Duodenal mucosa (tissue), 2 donors: Measurements from ENCODE around the gene BATF.

Experiments used
- H3K27ac ChIP-seq: one replicate; pipeline ENCODE4 v1.7.0; 2013; ENCODE audit warnings: low read depth, low read length
- H3K27me3 ChIP-seq, 2 donors: one replicate each; pipeline ENCODE4 v1.7.0; 2013; ENCODE audit warnings: low read length in 2 of 2, control low read depth in 1 of 2; ENCODE audit not compliant: insufficient read depth in 2 of 2, control insufficient read depth in 1 of 2
- H3K36me3 ChIP-seq, 2 donors: one replicate each; pipeline ENCODE4 v1.7.0; 2013; ENCODE audit warnings: low read length in 2 of 2, control low read depth in 1 of 2; ENCODE audit not compliant: insufficient read depth in 2 of 2, control insufficient read depth in 1 of 2
- H3K4me1 ChIP-seq, 2 donors: one replicate each; pipeline ENCODE4 v1.7.0; 2013; ENCODE audit warnings: low read length in 2 of 2, control low read depth in 1 of 2; ENCODE audit not compliant: insufficient read depth in 2 of 2, control insufficient read depth in 1 of 2
- H3K4me3 ChIP-seq, 2 donors: one replicate each; pipeline ENCODE4 v1.7.0; 2013; ENCODE audit warnings: low read length in 2 of 2, low read depth in 1 of 2
- H3K9ac ChIP-seq, 2 donors: one replicate each; pipeline ENCODE4 v1.7.0; 2013; ENCODE audit warnings: low read length in 2 of 2, low read depth in 1 of 2
- H3K9me3 ChIP-seq, 2 donors: one replicate each; pipeline ENCODE4 v1.7.0; 2013; ENCODE audit warnings: low read length in 2 of 2, control low read depth in 1 of 2; ENCODE audit not compliant: control insufficient read depth in 1 of 2

Gene BATF

DNA sequence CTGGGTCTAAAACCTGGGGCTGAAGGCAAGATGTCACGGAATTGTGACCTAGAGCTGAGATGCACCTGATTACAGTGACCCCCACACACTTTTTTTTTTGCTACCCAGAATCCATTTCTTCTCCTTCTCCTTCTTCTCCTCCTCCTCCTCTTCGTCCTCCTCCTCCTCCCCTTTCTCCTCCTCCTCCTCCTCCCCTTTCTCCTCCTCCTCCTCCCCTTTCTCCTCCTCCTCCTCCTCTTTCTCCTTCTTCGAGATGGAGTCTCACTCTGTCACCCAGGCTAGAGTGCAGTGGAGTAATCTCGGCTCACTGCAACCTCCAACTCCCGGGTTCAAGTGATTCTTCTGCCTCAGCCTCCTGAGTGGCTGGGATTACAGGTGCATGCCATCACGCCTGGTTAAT is 36.8 kb downstream of the BATF start:
- H3K4me1 ChIP-seq, result peaks cover 0 to 3% of the 10 kb centered on the region in 2 donors

DNA sequence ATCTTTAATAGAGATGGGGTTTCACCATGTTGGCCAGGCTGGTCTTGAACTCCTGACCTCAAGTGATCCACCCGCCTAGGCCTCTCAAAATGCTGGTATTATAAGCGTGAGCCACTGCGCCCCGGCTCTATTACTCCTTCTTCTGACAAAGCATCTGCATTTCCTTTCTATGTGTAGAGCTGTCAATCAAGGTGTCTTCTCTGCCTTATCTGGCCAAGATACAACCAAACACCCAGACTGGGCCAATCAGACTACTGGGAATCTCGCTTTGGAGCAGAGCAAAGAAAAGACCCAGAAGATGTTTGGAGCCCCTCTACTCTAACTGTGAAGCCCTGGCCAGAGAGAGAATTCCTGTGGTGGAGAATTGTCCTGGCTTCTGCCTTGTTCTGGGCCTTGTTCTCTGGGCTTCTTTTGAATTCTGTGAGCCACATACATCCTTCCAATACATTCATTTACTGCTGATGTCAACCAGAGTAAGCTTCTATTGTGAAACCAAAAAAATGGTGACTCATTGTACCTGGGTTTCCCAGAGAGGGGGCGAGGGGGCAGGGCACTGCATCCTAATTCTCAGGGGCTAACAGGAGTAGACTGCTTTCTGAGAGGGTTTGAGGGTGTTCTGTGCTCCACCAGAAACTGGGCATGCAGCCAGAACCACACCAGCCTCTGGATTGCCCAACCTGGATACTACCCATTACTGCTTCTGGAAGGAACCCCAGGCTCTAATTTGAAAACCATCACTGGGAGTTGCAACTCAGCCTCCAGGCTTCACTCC is 37.4 kb downstream of the BATF start:
- H3K4me1 ChIP-seq, result peaks cover 0 to 3% of the 10 kb centered on the region in 2 donors
- no peak overlapping the region for H3K4me3 ChIP-seq
- H3K9me3 ChIP-seq, result peaks cover 0 to 7% of the 10 kb centered on the region in 2 donors
- H3K27ac ChIP-seq, result no peak overlapping the region
- H3K36me3 ChIP-seq, result no peaks in the 10 kb centered on the region
- no peak overlapping the region for H3K9ac ChIP-seq
- H3K27me3 ChIP-seq, result no peaks in the 10 kb centered on the region

More for the DNA sequence above, 36.8 kb downstream of the BATF start:
- Histone ChIP-seq H3K9ac (no peak overlapping the region), H3K4me3 (no peak overlapping the region), H3K36me3 (no peaks in the 10 kb centered on the region), H3K9me3 (peaks cover 0 to 7% of the 10 kb centered on the region in 2 donors), H3K27ac (no peak overlapping the region), H3K27me3 (no peaks in the 10 kb centered on the region)

DNA sequence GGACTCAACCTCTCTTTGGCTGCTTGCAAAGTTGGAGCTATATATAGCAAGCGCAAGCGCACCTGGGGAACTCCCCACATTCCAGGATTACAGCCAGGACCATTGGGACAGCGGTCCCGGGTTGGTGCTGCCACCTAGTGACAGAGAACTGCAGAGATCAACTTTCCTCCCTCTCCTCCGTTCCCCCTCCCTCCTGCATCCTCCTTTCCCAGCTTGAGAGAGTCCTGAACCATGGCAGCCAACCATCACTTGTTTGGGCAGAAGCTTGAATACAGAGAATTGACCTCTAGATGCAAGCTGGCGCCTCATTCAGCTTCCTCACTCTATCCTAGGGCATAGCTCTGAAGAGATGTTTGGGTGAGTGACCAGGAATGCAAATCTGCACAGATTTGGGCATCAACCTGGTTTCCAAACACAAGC is 38.8 kb downstream of the BATF start:
- H3K4me3 ChIP-seq, result no peak overlapping the region
- H3K27me3 ChIP-seq, result no peaks in the 10 kb centered on the region
- H3K27ac ChIP-seq, result no peak overlapping the region
- H3K36me3 ChIP-seq, result no peaks in the 10 kb centered on the region
- H3K9ac ChIP-seq, result no peak overlapping the region
- H3K4me1 ChIP-seq, result peaks cover 0 to 3% of the 10 kb centered on the region in 2 donors
- H3K9me3 ChIP-seq, result peaks cover 0 to 7% of the 10 kb centered on the region in 2 donors

DNA sequence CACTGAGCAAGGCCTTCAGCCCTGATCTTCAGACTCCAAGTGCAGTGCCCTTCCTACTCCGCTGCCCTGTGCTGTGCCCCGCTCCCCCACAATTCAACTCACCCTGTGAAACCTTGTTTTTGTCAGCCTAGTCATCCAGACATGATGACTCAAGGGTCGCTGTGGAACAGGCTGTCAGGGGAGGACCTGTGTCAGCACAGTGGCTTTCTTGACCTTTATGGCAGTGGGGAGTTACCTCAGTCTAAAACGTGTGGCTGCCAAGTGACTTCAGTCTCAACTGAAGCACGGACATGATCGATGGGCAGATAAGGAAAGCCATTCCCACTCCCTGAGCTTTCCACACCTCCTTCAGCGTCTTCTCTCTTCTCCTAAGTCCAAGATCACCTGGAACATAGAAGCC is 39.8 kb downstream of the BATF start:
- H3K4me3 ChIP-seq, result no peak overlapping the region
- H3K36me3 ChIP-seq, result no peaks in the 10 kb centered on the region
- peaks cover 0 to 3% of the 10 kb centered on the region in 2 donors for H3K4me1 ChIP-seq
- H3K9me3 ChIP-seq, result peaks cover 0 to 5% of the 10 kb centered on the region in 2 donors
- H3K9ac ChIP-seq, result no peak overlapping the region
- H3K27ac ChIP-seq, result no peak overlapping the region
- no peaks in the 10 kb centered on the region for H3K27me3 ChIP-seq

DNA sequence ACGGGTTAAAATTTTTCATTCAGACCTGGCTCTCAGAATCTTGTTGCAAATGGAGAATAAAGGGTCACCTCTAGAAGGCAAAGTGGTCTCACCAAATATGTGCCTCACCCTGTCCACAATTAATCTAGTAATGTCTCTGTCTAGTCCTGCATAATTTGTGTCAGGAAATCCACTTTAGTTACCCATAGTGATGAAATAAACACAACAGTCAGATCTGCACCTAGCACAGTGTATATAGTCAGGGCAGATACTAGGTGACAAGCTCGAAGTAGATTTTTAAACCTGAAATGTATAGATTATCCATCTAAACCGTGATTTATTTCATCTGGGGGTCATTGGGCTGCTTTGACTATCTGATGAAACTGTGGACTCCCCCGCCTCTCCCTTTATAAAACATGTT is 40.2 kb downstream of the BATF start:
- Histone ChIP-seq H3K36me3 (no peaks in the 10 kb centered on the region), H3K4me3 (no peak overlapping the region), H3K9ac (no peak overlapping the region), H3K27ac (no peak overlapping the region), H3K27me3 (no peaks in the 10 kb centered on the region), H3K9me3 (peaks cover 0 to under 1% of the 10 kb centered on the region in 2 donors), H3K4me1 (peaks cover 0 to 3% of the 10 kb centered on the region in 2 donors)

DNA sequence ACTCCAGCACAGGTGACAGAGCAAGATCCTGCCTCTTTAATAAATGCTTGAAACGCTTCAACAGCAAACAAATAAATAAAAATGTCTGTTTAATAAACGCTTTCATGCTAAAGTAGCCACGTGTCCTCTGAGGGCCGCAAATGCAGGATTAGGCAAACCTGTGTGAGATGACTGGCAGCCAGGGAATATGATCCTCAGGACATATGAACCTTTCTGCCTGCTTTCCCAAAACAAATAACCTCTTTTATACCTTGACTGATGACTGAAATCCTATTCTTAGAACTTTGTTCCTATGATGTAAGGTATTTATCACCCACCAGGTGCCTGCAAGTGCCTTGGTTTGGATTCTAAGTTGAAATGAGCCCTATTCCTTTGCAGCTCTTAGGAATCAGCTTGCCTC is 41.7 kb downstream of the BATF start:
- Histone ChIP-seq H3K9ac (no peak overlapping the region), H3K27me3 (no peaks in the 10 kb centered on the region), H3K4me1 (peaks cover 0 to 3% of the 10 kb centered on the region in 2 donors), H3K36me3 (no peaks in the 10 kb centered on the region), H3K27ac (no peak overlapping the region), H3K4me3 (no peak overlapping the region), H3K9me3 (no peaks in the 10 kb centered on the region)

DNA sequence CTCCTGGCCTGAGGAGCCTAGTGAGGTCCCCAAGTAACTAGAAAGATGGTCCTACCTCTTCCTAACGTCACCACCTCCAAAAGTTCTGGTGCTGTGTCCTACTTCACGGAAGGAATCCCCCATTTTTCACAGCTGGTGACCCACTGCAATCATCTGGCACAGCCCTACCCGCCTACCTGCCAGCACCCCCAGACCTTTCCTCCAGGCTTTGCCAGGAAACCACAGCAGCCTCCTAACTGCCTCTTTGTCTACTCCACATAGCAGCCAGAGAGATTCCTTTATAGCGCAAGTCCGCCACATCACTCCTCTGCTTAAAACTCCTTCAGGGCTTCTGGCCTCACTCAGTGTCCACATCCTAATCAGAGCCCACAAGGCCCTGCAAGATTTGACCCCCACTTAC is 42.8 kb downstream of the BATF start:
- peaks cover 0 to 3% of the 10 kb centered on the region in 2 donors for H3K4me1 ChIP-seq
- no peaks in the 10 kb centered on the region for H3K9me3 ChIP-seq
- H3K27ac ChIP-seq, result no peak overlapping the region
- H3K36me3 ChIP-seq, result no peaks in the 10 kb centered on the region
- H3K27me3 ChIP-seq, result no peaks in the 10 kb centered on the region
- no peak overlapping the region for H3K9ac ChIP-seq
- no peak overlapping the region for H3K4me3 ChIP-seq

DNA sequence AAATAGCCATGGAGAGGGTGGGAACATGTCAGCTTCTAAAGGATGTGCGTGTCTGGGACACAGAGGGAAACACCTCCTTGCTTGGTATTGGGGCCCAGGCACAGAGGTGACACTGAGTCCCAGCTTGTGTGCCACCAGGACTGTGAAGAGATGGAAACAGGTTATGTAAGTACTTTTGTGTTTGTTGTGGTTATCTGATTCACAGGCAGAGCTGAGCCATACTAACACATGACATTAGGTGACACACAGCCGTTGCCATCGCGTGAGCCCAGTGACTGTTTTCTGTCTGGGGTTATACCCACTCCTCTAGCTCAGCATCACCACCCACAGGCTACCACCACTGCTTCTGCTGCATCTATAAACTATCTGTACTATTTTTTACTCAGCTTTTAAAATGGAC is 44.1 kb downstream of the BATF start:
- Histone ChIP-seq H3K36me3 (no peaks in the 10 kb centered on the region), H3K9ac (no peak overlapping the region), H3K4me1 (no peaks in the 10 kb centered on the region), H3K4me3 (no peak overlapping the region), H3K9me3 (no peaks in the 10 kb centered on the region), H3K27ac (no peak overlapping the region), H3K27me3 (no peaks in the 10 kb centered on the region)

DNA sequence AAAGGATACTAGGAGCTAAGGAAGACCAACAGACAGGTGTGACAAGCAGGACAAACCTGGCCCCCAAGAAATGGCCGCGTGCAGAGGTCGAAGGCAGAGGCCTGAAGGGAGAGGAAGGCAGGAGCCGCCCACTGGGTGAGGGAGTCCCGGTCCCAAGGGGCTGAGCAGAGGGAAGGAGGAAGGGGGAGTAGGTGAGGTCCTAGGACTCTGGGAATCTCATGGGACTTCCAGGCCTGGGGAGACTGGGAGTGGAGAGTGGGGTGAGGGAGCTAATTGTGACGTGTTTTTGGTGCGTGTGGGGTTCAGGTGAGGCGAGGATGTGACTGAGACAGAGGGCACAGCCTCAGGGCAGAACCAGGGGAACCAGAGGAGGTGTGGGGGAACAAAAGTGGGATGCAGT is 44.5 kb downstream of the BATF start:
- Histone ChIP-seq H3K36me3 (no peaks in the 10 kb centered on the region), H3K4me1 (no peaks in the 10 kb centered on the region), H3K27ac (no peak overlapping the region), H3K4me3 (no peak overlapping the region), H3K9ac (no peak overlapping the region), H3K27me3 (no peaks in the 10 kb centered on the region), H3K9me3 (no peaks in the 10 kb centered on the region)

DNA sequence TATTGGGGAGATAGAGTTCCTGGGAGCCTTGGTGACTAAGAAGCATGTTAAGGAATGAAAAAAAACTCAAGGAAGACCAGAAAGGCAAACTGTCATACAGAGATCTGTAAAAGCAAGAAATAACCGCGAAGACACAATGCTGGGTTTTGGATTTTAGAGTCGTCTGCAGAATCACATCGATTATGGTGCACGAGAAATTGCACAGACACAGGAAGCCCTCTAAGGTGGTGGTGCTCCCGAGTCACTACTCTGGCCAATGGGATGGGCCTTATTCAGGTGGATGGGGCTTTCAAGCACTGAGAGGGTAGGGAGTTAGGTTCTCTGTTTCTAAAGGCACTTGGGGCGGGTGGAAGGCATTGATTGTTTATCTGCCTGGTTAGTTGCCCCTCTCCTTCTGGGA is 45.9 kb downstream of the BATF start:
- Histone ChIP-seq H3K27ac (no peak overlapping the region), H3K4me3 (no peak overlapping the region), H3K36me3 (no peaks in the 10 kb centered on the region), H3K9ac (no peak overlapping the region), H3K27me3 (no peaks in the 10 kb centered on the region), H3K9me3 (no peaks in the 10 kb centered on the region), H3K4me1 (no peaks in the 10 kb centered on the region)
